GM12878 (cell line): ENCODE measurements around the gene PAM16. TPM values are rescaled to one million over a fixed set of nuclear protein-coding genes. Genes with fewer than 3 reads are reported as not detected.

Experiments used
- ATAC-seq: fragments of 200-7000 bp; cut with Tn5 transposase; 3 replicates; pipeline ENCODE4 v1.9.1; 2020; ENCODE audit warnings: mild to moderate bottlenecking, moderate library complexity
- BruUV-seq: library from RNA; stranded (reverse); fragments of 400-500 nt; replicated peaks from 2 replicates; lab custom pipeline; 2021; lab: Mats Ljungman, UMichigan
- CTCF ChIA-PET: fragments of 300-600 bp; sonication (Branson Sonifier 250); formaldehyde crosslinking; extraction: SDS; loops from one replicate; lab custom pipeline; 2021; ENCODE audit warnings: inconsistent platforms; lab: Yijun Ruan, JAX
- POLR2A ChIA-PET: fragments of 350-600 bp; formaldehyde crosslinking; extraction: SDS; loops from one replicate; lab custom pipeline; 2021; ENCODE audit warnings: inconsistent platforms; lab: Charles Lee
- RAD21 ChIA-PET: fragments of 300-600 bp; sonication (Branson Sonifier 250); formaldehyde crosslinking; loops from one replicate; lab custom pipeline; 2023; ENCODE audit warnings: antibody characterized with exemption; ENCODE audit not compliant: unreplicated experiment; lab: Charles Lee
- SMC1A ChIA-PET: fragments of 300-600 bp; sonication (Branson Sonifier 250); formaldehyde crosslinking; loops from one replicate; lab custom pipeline; 2023; ENCODE audit not compliant: unreplicated experiment, uncharacterized antibody; lab: Charles Lee
- DNase-seq: peaks from one replicate; pipeline ENCODE4 v3.0.0-alpha.2; 2011; ENCODE audit warnings: low read depth, low spot score
- FAIRE-seq: peaks from 3 replicates; lab custom pipeline; 2011; peaks lifted over from hg19 to GRCh38; lab: Jason Lieb, UNC
- H2AFZ ChIP-seq: 2 replicates; pipeline ENCODE4 v1.6.0; 2011; ENCODE audit warnings: low read depth, low read length, control low read depth; ENCODE audit not compliant: control insufficient read depth
- H3K27ac ChIP-seq: 2 replicates; pipeline ENCODE4 v1.5.1; 2011; ENCODE audit warnings: control low read depth; ENCODE audit not compliant: control insufficient read depth, insufficient read depth
- H3K27me3 ChIP-seq, 2 experiments: replicated peaks in 1 of 2; 2 replicates each; pipeline versions ENCODE4 v1.6.0 to v1.6.1; 2011; ENCODE audit warnings: low read length in 1 of 2; ENCODE audit not compliant: control insufficient read depth in 2 of 2, insufficient read depth in 2 of 2
- H3K36me3 ChIP-seq, 2 experiments: 2 replicates each; pipeline ENCODE4 v1.5.1; 2011; ENCODE audit warnings: low read length in 1 of 2; ENCODE audit not compliant: control insufficient read depth in 2 of 2, insufficient read depth in 2 of 2
- H3K4me1 ChIP-seq: 2 replicates; pipeline ENCODE4 v1.6.1; 2011; ENCODE audit warnings: mild to moderate bottlenecking, low read length, moderate library complexity, mixed read lengths; ENCODE audit not compliant: control insufficient read depth, insufficient read depth
- H3K4me2 ChIP-seq: 2 replicates; pipeline ENCODE4 v1.6.0; 2011; ENCODE audit warnings: control low read depth; ENCODE audit not compliant: control insufficient read depth, insufficient read depth
- H3K4me3 ChIP-seq: fragments of 200-600 bp; sonication (generic); 2 replicates; pipeline ENCODE4 v1.5.1; 2016
- H3K79me2 ChIP-seq: 2 replicates; pipeline ENCODE4 v1.6.0; 2011; ENCODE audit warnings: low read length; ENCODE audit not compliant: control insufficient read depth, insufficient read depth
- H3K9ac ChIP-seq: 2 replicates; pipeline ENCODE4 v1.8.0; 2011; ENCODE audit warnings: low read length, control low read depth, mixed read lengths; ENCODE audit not compliant: control insufficient read depth, insufficient read depth
- H3K9me3 ChIP-seq: replicated peaks from 3 replicates; pipeline ENCODE4 v1.5.1; 2011; ENCODE audit warnings: mild to moderate bottlenecking, low read length; ENCODE audit not compliant: control insufficient read depth, insufficient read depth
- H4K20me1 ChIP-seq: 2 replicates; pipeline ENCODE4 v1.6.0; 2011; ENCODE audit not compliant: control insufficient read depth, insufficient read depth
- ESRRA ChIP-seq: IDR thresholded peaks from 2 replicates; pipeline ENCODE4 v1.6.1; 2012; ENCODE audit warnings: mild to moderate bottlenecking, low read length, improper control_type of control experiment
- EZH2 ChIP-seq: IDR thresholded peaks from 2 replicates; pipeline ENCODE4 v1.6.1; 2012; ENCODE audit warnings: low read depth, mild to moderate bottlenecking, control low read depth, inconsistent platforms, low read length, borderline replicate concordance; ENCODE audit not compliant: control insufficient read depth
- FOXK2 ChIP-seq: fragments of 450-650 bp; IDR thresholded peaks from 2 replicates; pipeline ENCODE4 v1.6.1; 2017; ENCODE audit warnings: mild to moderate bottlenecking, moderate library complexity
- LARP7 ChIP-seq: fragments of 450-650 bp; IDR thresholded peaks from 2 replicates; pipeline ENCODE4 v1.6.1; 2017; ENCODE audit warnings: mild to moderate bottlenecking
- MAX ChIP-seq: IDR thresholded peaks from 2 replicates; pipeline ENCODE4 v1.6.1; 2012; ENCODE audit warnings: low read depth, low read length, improper control_type of control experiment
- MLLT1 ChIP-seq: fragments of 450-650 bp; IDR thresholded peaks from 2 replicates; pipeline ENCODE4 v1.6.1; 2016; ENCODE audit warnings: mild to moderate bottlenecking
- NFIC ChIP-seq: IDR thresholded peaks from 2 replicates; pipeline ENCODE4 v1.6.1; 2012; ENCODE audit warnings: low read depth, mild to moderate bottlenecking, inconsistent platforms, low read length, moderate library complexity
- PML ChIP-seq: IDR thresholded peaks from 2 replicates; pipeline ENCODE4 v1.6.1; 2012; ENCODE audit warnings: low read length, inconsistent platforms
- POLR2AphosphoS2 ChIP-seq: IDR thresholded peaks from 2 replicates; pipeline ENCODE4 v1.6.1; 2011; ENCODE audit warnings: low read depth, mild to moderate bottlenecking, low read length, improper control_type of control experiment, moderate library complexity
- REST ChIP-seq: IDR thresholded peaks from 2 replicates; pipeline ENCODE4 v1.6.1; 2012; ENCODE audit warnings: mild to moderate bottlenecking, low read depth, low read length
- SMAD1 ChIP-seq: fragments of 450-650 bp; IDR thresholded peaks from 2 replicates; pipeline ENCODE4 v1.6.1; 2018; ENCODE audit warnings: mild to moderate bottlenecking, low read depth; ENCODE audit not compliant: partially characterized antibody
- SMARCA5 ChIP-seq: fragments of 450-650 bp; IDR thresholded peaks from 2 replicates; pipeline ENCODE4 v1.6.1; 2017; ENCODE audit warnings: mild to moderate bottlenecking
- SPI1 ChIP-seq: IDR thresholded peaks from 2 replicates; pipeline ENCODE4 v1.6.1; 2011; ENCODE audit warnings: low read depth, mild to moderate bottlenecking, low read length, moderate library complexity, borderline replicate concordance; ENCODE audit not compliant: insufficient read depth
- TAF1 ChIP-seq: IDR thresholded peaks from 2 replicates; pipeline ENCODE4 v1.6.1; 2011; ENCODE audit warnings: mild to moderate bottlenecking, low read depth, low read length, borderline replicate concordance
- TCF3 ChIP-seq: IDR thresholded peaks from 2 replicates; pipeline ENCODE4 v1.6.1; 2012; ENCODE audit warnings: low read depth, mild to moderate bottlenecking, low read length, borderline replicate concordance; ENCODE audit not compliant: insufficient read depth
- WGBS: methylation state at CpG from one replicate; pipeline ENCODE4 v1.1.6; 2016; ENCODE audit warnings: low lambda C conversion rate; ENCODE audit not compliant: insufficient replicate concordance, insufficient coverage; ENCODE audit errors: missing lambda C conversion rate; 5-methylcytosine and 5-hydroxymethylcytosine counted together
- in situ Hi-C: fragments of 300-500 bp; cut with MboI; formaldehyde crosslinking; loops from 9 replicates; pipeline ENCODE4 v1.14.3; 2018; ENCODE audit warnings: mixed read lengths
- intact Hi-C: fragments of 100-400 bp; cut with micrococcal nuclease; formaldehyde crosslinking; loops from one replicate; pipeline ENCODE4 v1.14.2; 2022; ENCODE audit not compliant: unreplicated experiment
- polyA plus RNA-seq, 11 experiments: library from polyadenylated mRNA; depleted of rRNA in 4 of 11; unstranded in 6 of 11; stranded (reverse) in 5 of 11; fragments of >200 nt; fragmentation: Nextera tagmentation in 4 of 11; fragmentation: Illumina TruSeq in 1 of 11; extraction: Ambion mirVana in 4 of 11; extraction: Trizol in 1 of 11; gene quantifications; 1 replicate in 1 of 11; 2 replicates in 10 of 11; pipeline versions ENCODE4 v1.2.1 to v1.2.3, GENCODE V29; 2011 to 2016; ENCODE audit warnings: inconsistent platforms in 2 of 11, missing spikeins in 2 of 11, low read depth in 1 of 11
- total RNA-seq, 4 experiments: library from RNA; depleted of rRNA in 3 of 4; stranded (reverse); fragments of >200 nt in 3 of 4; fragmentation: Illumina TruSeq in 1 of 4; extraction: Trizol in 1 of 4; gene quantifications; 2 replicates each; pipeline versions ENCODE4 v1.2.1 to v1.2.3, GENCODE V29; 2013 to 2021

PAM16 gene
- total and polyA plus RNA-seq, 10 of the 15 experiments (the other 5 are each of a cell fraction or from before 2014, with no cell fraction given), result 18.5 to 94.3 (median 51.5) TPM

- ChIA-PET CTCF (interaction anchor here (0.6 to 1.9 kb wide), 5 partner anchors 18 to 184 kb away, joined by 3 to 11 read pairs (median 3); no protein-coding TSS in a partner anchor), SMC1A (no interaction called here), RAD21 (interaction anchor here (1.0 kb wide), 1 partner anchor 32 kb away, joined by 3 read pairs; no protein-coding TSS in a partner anchor), POLR2A (no interaction called here)
- H4K20me1 ChIP-seq, result peaks cover 5% of the 10 kb centered on the region
- peaks cover 0 to 5% of the 10 kb centered on the region in 2 experiments; a peak in 2 of 4 replicates for H3K36me3 ChIP-seq
- DNase-seq, result no peak
- BruUV-seq, result no TSS peak
- in situ Hi-C loops, result no loop called here
- intact Hi-C loops, result no loop called here
- H3K27ac ChIP-seq, result no peak overlapping the region
- no peaks in the 10 kb centered on the region for H3K9me3 ChIP-seq
- WGBS, result 73% methylated on average over 13 of the region's 14 CpGs
- no peak overlapping the region for H3K4me3 ChIP-seq
- no peaks in the 10 kb centered on the region for H3K79me2 ChIP-seq
- no peaks in the 10 kb centered on the region for H3K27me3 ChIP-seq
- H3K9ac ChIP-seq, result no peak overlapping the region
- peaks cover 1% of the 10 kb centered on the region for H3K4me1 ChIP-seq
- no peak overlapping the region for H2AFZ ChIP-seq
- FAIRE-seq, result no peak
- TF ChIP-seq SMARCA5 (no peak), TCF3 (no peak), EZH2 (no peak), TAF1 (no peak), REST (no peak), MLLT1 (no peak), FOXK2 (no peak), PML (no peak), SMAD1 (no peak), ESRRA (no peak), POLR2AphosphoS2 (no peak), MAX (no peak), SPI1 (no peak), LARP7 (no peak), NFIC (no peak)
- TF ChIP-seq, all 136 proteins: peak for 0
- no peak overlapping the region for H3K4me2 ChIP-seq
- no peak for ATAC-seq
Observed at GRCh38 chr16:4370570-4371356, 19.6 kb upstream of the PAM16 start.
